Subcutaneous adipose tissue (tissue), 4 donors: ENCODE results near the gene CMSS1. TPM values are rescaled to one million over a fixed set of nuclear protein-coding genes. Genes with fewer than 3 reads are reported as not detected.

Source experiments
- total RNA-seq, 4 donors: library from RNA; depleted of rRNA; stranded (reverse); fragments of >200 nt; gene quantifications; one replicate each; pipeline ENCODE4 v1.1.0, GENCODE V29; 2016
- TF ChIP-seq, protein P1 (sequence below): fragments of 450-650 bp; IDR thresholded peaks from one replicate; pipeline ENCODE4 v1.5.1; 2016; ENCODE audit warnings: low read depth, mild to moderate bottlenecking, control low read depth, antibody characterized with exemption, moderate library complexity

Gene CMSS1
- total RNA-seq, 4 donors from 2014 or later = 9.9 to 32.1 (median 19.1) TPM

DNA sequence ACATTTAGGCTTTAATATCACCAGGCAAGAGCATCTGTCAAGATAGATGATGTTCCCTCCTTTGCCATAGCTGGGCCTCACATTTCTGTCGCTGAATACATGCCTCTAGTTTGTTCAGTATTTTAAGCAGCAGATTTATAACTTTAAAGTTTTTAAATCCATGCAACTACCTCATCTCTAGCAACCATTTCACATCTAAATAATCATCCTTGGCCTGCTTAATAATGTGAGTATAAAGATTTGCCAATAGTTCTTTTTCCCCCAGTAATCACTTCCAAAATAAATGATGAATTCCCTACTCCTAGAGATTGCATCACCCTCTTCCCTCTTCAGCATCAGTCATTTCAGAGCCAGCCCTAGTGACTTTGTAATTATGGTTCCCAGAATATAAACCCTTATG, 332.8 kb downstream of the CMSS1 start:
- TF ChIP-seq, protein P1, sequence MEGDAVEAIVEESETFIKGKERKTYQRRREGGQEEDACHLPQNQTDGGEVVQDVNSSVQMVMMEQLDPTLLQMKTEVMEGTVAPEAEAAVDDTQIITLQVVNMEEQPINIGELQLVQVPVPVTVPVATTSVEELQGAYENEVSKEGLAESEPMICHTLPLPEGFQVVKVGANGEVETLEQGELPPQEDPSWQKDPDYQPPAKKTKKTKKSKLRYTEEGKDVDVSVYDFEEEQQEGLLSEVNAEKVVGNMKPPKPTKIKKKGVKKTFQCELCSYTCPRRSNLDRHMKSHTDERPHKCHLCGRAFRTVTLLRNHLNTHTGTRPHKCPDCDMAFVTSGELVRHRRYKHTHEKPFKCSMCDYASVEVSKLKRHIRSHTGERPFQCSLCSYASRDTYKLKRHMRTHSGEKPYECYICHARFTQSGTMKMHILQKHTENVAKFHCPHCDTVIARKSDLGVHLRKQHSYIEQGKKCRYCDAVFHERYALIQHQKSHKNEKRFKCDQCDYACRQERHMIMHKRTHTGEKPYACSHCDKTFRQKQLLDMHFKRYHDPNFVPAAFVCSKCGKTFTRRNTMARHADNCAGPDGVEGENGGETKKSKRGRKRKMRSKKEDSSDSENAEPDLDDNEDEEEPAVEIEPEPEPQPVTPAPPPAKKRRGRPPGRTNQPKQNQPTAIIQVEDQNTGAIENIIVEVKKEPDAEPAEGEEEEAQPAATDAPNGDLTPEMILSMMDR = no peak

DNA sequence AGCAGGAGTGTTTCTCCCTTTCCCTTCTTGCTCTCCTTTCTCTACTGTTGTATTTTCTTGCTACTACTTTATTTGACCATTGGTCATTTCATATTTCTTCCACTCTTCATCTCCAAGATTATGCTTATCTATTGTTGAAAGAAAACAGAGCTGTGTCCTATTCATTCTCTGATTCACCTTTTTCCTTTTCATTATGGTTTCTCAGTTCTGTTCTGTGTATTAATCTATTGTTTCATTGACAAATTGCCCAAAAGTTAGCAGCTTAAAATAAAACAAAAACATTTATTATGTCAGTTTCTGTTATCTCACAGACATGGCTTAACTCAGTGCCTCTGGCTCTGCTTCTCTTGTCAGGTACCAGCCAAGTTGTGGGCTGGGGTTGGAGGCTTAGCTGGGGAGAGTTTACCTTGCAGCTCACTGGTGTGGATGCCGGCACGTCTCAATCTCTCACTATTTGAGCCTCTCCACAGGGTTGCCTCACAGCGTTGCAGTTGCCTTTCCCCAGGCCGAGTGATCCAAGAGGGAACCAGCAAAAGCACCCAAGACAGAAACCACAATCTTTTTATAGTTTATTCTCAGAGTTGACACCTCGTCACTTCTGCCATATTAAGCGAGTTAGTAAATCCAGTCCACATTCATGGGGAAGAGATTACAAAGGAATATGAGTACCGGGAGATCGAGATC, 333.5 kb downstream of the CMSS1 start:
- TF ChIP-seq, protein P1 = no peak

DNA sequence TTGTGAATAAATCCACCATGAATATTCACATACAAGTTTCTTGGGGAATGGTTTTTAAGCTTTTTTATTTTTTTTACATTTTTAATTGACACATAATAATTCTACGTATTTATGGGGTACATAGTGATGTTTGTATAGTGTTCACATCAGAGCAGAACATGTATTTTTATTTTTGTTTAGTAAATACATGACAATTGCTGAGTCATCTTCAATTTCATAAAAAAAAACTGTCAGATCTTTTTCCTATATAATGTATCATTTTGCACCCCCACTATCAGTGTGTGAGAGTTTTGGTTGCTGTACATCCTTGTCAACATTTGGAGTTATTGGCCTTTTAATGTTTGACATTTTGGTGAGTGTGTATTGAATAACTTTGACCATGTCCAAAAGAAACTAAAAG, 336.5 kb downstream of the CMSS1 start:
- TF ChIP-seq, protein P1 = no peak

DNA sequence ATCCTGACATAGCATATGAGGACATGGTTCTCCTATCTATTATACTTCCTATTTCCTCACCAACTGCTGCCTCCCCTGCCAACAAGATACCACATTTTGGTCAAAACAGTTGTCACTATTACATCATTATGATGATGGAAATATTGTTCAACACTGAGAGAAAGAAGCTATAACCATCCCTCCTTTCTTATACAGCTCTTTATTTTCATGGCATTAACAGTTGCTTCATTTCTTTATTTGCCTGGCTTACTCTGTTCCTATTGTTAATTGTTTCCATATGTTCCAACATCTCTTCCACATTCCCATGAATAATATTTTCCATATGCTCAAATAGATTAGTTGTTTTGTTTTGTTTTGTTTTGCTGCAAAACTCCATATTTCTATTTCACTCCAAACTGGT, 337.5 kb downstream of the CMSS1 start:
- TF ChIP-seq, protein P1 = no peak

DNA sequence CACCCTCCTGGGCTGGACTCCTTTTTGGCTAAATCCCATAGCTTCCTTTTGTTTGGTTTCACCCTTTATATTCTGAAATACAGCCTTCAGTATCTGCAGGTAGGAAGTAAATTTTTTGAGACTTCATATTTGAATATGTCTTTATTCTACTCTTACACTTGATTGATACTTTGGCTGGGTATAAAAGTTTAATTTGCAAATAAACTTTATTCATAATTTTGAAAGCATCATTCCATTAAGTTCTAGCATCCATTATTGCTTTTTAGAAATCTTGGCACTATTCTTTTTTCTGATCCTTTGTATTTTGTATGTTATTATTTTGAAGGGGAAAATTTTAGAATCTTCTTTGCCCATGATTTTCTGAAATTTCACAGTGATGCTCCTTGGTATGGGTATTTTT, 337.9 kb downstream of the CMSS1 start:
- TF ChIP-seq, protein P1 = no peak

DNA sequence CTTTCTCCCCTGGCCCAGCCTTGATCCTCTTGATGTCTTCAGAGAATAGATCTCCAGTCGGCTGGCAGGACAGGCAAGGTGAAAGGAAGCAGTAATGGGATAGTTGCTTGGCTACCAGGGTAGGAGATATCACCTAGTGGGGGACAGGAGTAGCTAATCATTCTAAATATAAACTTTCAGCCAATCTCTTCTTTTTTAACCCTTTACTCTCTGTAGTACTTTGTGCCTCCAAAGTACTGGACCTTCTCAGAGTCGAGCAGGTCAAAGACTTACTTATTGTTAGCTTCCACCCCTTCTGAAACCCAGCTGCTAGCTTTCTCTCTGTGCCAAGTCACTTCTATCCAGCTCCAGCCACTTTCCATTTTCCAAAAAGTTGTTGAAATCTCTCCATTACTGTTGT, 340.0 kb downstream of the CMSS1 start:
- TF ChIP-seq, protein P1 = no peak

DNA sequence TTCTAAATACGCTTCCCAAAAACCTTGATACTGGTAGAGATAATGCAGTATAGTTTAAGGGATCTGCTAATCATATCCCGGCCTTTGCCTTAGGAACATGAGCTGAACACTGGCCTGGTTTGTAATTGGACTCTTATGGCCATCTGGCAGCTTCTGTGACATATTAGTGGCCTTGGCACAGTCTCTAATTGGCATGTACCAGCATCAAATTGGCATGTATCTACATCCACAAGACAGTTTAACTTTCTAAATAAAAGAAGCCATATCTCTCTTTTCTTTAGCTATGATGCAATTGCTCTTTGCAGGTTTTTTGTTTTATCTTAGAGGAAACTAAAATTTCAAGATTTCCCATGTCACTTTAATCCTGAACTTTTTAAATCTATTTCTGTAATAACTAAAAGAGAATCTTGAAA, 341.3 kb downstream of the CMSS1 start:
- TF ChIP-seq, protein P1 = no peak
